ENCODE measurements around the gene TGFB3. TPM values are rescaled to one million over a fixed set of nuclear protein-coding genes. Genes with fewer than 3 reads are reported as not detected.

The TGFB3 gene
- polyA plus RNA-seq, 1 donor from 2014 or later, result 1.3 TPM

GRCh38 chr14:76019676-76020075 lies 37.9 kb upstream of the TGFB3 start:
- Histone ChIP-seq H2AFZ (ENCODE audit: low read depth, low read length) (no peak overlapping the region), H4K20me1 (ENCODE audit: insufficient read depth) (no peaks in the 10 kb centered on the region), H3K79me2 (replicated peaks; ENCODE audit: insufficient read depth, low read length) (peaks cover 3% of the 10 kb centered on the region), H3K36me3 (ENCODE audit: insufficient read depth, low read length) (peaks cover 11% of the 10 kb centered on the region), H3K4me2 (ENCODE audit: low read length) (no peak overlapping the region), H3K4me3 (ENCODE audit: low read length) (no peak overlapping the region), H3K27me3 (ENCODE audit: insufficient read depth, low read depth, low read length) (no peaks in the 10 kb centered on the region), H3K9me3 (ENCODE audit: low read length) (peaks cover 6% of the 10 kb centered on the region), H3F3A (ENCODE audit: insufficient read depth, low read length, poor library complexity, severe bottlenecking) (no peaks in the 10 kb centered on the region), H3K9me2 (ENCODE audit: insufficient read depth, low read length) (no peaks in the 10 kb centered on the region), H3K27ac (ENCODE audit: low read length) (no peak overlapping the region), H3K9ac (ENCODE audit: low read length) (no peak overlapping the region)
- TF ChIP-seq POLR2AphosphoS5 (IDR thresholded peaks at IDR 0.05), result no peak
- no peak for TF ChIP-seq SMC3 (conservative IDR thresholded peaks at IDR 0.05; ENCODE audit: poor library complexity)
- TF ChIP-seq REST (IDR thresholded peaks at IDR 0.05; ENCODE audit: borderline replicate concordance), result no peak
- no peak for TF ChIP-seq EZH2 (IDR thresholded peaks at IDR 0.05; ENCODE audit: borderline replicate concordance, insufficient read depth, low read length, poor library complexity, severe bottlenecking)
- TF ChIP-seq RAD21 (conservative IDR thresholded peaks at IDR 0.05), result no peak
- TF ChIP-seq EP300 (conservative IDR thresholded peaks at IDR 0.05; ENCODE audit: poor library complexity, severe bottlenecking), result no peak
- no peak for TF ChIP-seq TAF1 (IDR thresholded peaks at IDR 0.05; ENCODE audit: low read depth)

GRCh38 chr14:76015668-76016067 lies 33.9 kb upstream of the TGFB3 start:
- TF ChIP-seq CTCF (IDR thresholded peaks at IDR 0.05; ENCODE audit: poor library complexity, severe bottlenecking) (no peak), POLR2AphosphoS5 (IDR thresholded peaks at IDR 0.05) (no peak), EP300 (conservative IDR thresholded peaks at IDR 0.05; ENCODE audit: poor library complexity, severe bottlenecking) (no peak), EZH2 (IDR thresholded peaks at IDR 0.05; ENCODE audit: borderline replicate concordance, insufficient read depth, low read length, poor library complexity, severe bottlenecking) (no peak), SMC3 (conservative IDR thresholded peaks at IDR 0.05; ENCODE audit: poor library complexity) (no peak), REST (IDR thresholded peaks at IDR 0.05; ENCODE audit: borderline replicate concordance) (no peak), MXI1 (conservative IDR thresholded peaks at IDR 0.05; ENCODE audit: poor library complexity, severe bottlenecking) (no peak), TAF1 (IDR thresholded peaks at IDR 0.05; ENCODE audit: low read depth) (no peak), RAD21 (conservative IDR thresholded peaks at IDR 0.05) (no peak)
- H3K36me3 ChIP-seq (ENCODE audit: insufficient read depth, low read length), result peaks cover 11% of the 10 kb centered on the region
- H3K9me3 ChIP-seq (ENCODE audit: low read length), result peaks cover 6% of the 10 kb centered on the region

More at GRCh38 chr14:76015668-76016067, 33.9 kb upstream of the TGFB3 start:
- no peaks in the 10 kb centered on the region for H3K27me3 ChIP-seq (ENCODE audit: insufficient read depth, low read depth, low read length)
- H4K20me1 ChIP-seq (ENCODE audit: insufficient read depth), result no peaks in the 10 kb centered on the region
- H2AFZ ChIP-seq (ENCODE audit: low read depth, low read length), result no peak overlapping the region
- no peak overlapping the region for H3K4me2 ChIP-seq (ENCODE audit: low read length)
- H3K4me3 ChIP-seq (ENCODE audit: low read length), result no peak overlapping the region
- H3K9ac ChIP-seq (ENCODE audit: low read length), result no peak overlapping the region
- no peaks in the 10 kb centered on the region for H3K9me2 ChIP-seq (ENCODE audit: insufficient read depth, low read length)
- no peak overlapping the region for H3K27ac ChIP-seq (ENCODE audit: low read length)
- peaks cover 3% of the 10 kb centered on the region for H3K79me2 ChIP-seq (replicated peaks; ENCODE audit: insufficient read depth, low read length)
- no peaks in the 10 kb centered on the region for H3F3A ChIP-seq (ENCODE audit: insufficient read depth, low read length, poor library complexity, severe bottlenecking)
